GM19193 (cell line): ENCODE data around the gene LIN28A.

Experiments used
- POLR2A ChIP-seq: IDR thresholded peaks from 4 replicates; pipeline ENCODE4 v1.6.1; 2011; ENCODE audit not compliant: insufficient read depth, insufficient read length; ENCODE audit errors: extremely low read depth

Gene LIN28A

DNA sequence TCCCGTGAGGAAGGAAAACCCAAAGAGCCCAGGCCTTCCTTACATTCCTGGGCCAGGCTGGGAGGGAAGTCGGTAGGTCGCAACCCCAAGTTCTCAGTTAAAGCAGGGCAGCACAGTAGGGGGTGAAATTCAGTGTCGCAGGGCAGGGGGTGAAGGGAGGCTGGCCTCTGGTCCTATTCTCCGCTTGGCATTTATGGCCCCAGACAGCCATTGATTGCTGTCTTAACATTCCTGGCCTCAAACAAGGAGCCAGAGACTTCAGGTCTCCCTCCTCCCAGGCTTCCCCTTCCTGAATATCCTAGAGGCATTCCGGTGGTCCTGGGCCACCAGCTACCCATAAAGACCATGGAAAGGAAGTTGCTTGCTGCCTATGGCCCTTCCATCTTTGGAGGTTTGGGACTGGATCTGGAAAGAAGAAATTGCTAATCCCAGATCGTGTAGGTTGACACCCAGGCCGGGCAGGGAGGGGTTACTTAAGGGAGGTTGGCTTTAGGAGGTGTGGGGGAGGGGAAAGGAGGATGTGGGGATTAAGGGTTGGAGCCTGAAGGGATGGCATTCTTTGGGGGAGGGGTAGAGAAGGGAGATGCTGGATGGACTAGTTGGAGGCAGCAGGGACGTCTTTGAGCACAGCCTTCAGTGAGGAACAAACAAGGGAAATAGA lies 1.7 kb downstream of the LIN28A start:
- TF ChIP-seq POLR2A = no peak

- no peak for TF ChIP-seq POLR2A
Measured at GRCh38 chr1:26413031-26413430, 2.4 kb downstream of the LIN28A start.

GRCh38 chr1:26417111-26417759 lies 6.6 kb downstream of the LIN28A start:
- no peak for TF ChIP-seq POLR2A

GRCh38 chr1:26418865-26419349 lies 8.3 kb downstream of the LIN28A start:
- TF ChIP-seq POLR2A = no peak

DNA sequence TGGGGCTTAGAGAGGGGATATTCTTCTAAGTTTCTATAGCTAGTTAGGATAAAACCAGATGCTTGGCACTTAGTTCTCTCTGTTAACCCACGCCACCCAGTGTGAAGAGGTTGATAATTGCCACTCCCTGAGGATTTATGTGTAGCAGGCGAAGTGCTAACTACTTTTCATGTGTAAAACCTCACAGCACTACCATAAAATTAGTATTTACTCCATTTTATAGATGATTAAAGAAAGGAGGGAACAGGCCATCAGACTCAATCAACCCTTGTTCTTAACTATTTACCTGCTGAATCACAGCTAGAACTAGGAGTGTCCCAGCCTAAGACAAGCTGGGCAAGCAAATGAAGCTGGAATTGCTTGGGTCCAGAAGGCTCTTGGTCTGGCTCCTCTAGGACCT lies 8.9 kb downstream of the LIN28A start:
- TF ChIP-seq POLR2A = no peak

- no peak for TF ChIP-seq POLR2A
Measured at GRCh38 chr1:26429721-26430120, 19.1 kb downstream of the LIN28A start.

GRCh38 chr1:26431979-26432695 lies 21.5 kb downstream of the LIN28A start, which contains the start of gene DHDDS:
Gene DHDDS, plus strand, starts transcription at chr1:26432321. Its CDS starts 625 bp downstream, at chr1:26432946.
- TF ChIP-seq POLR2A = peak; percentile 92

DNA sequence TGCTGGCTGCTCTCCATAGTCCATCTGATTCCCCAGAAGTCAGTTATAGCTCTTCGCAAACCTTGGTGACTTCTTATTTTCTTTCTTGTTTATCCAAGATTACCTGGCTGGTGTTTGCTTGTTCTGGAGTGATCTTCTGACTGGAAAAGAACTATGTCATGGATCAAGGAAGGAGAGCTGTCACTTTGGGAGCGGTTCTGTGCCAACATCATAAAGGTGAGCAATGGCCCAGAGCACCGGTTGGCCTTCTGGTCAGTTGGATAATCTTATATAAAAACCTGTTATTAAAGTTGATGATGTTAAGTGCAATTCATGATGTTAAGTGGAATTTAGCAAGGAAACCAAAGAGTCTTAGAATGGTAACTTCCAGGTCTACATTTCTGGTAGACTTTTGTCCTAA lies 22.2 kb downstream of the LIN28A start:
- TF ChIP-seq POLR2A = no peak

DNA sequence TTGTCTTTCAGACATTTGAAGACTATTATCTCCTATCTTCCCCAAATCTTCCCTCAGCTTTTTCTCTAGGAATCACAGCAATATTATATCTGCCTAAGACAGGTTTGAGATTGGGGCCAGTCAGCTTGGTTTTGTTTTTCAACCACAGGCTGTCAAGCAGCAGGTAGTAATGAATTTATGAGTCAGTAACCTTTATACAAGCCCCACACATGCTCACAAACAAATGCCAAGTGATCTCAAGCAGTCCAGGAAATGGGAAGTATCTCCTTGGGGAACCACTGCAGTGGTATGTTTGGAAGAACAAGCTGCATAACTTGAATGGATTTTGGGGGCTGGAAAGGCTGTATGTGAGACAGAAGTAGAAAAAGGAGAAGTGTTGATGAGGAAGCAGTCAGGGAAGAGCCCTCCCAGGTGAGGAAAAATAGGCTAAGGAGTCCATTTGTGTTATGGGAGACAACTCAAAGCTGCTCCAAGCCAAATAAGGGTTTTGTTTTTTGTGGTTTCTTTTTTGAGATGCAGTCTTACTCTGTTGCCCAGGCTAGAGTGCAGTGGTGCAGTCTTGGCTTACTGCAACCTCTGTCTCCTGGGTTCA lies 23.6 kb downstream of the LIN28A start:
- no peak for TF ChIP-seq POLR2A

DNA sequence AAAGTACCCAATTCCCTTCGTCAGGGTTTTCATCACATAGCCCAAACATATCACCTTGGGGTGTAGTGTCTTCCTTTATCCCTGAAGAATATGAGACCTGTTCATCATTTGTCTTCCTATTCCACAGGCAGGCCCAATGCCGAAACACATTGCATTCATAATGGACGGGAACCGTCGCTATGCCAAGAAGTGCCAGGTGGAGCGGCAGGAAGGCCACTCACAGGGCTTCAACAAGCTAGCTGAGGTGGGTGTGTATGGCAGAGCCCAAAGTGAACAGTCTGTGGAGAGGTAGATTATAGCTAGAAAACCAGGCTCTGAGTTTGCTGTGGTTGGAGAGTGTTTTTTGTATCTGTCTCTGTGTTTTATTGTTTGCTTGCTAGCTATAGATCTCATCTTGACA lies 27.4 kb downstream of the LIN28A start:
- TF ChIP-seq POLR2A = no peak

- no peak for TF ChIP-seq POLR2A
Measured at GRCh38 chr1:26440259-26440658, 29.6 kb downstream of the LIN28A start.

DNA sequence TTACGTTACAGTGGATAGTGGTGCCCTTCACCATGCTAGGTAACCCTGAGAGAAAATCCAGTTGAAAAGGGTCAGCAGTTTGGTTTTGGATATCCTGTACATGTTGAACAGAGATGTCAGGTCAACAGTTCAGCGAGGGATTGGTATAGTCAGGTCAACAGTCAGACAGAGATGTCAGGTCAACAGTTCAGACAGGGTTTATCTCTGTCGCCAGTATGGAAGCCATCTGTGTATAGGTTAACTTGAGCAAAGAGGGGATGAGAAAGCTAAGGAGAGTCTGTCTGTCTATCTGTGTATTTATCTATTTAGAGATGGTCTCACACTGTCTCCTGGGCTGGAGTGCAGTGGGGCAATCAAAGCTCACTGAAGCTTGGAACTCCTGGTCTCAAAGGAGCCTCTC lies 39.3 kb downstream of the LIN28A start:
- TF ChIP-seq POLR2A = no peak

- TF ChIP-seq POLR2A = no peak
Measured at GRCh38 chr1:26450908-26451307, 40.3 kb downstream of the LIN28A start.

- no peak for TF ChIP-seq POLR2A
Measured at GRCh38 chr1:26452459-26453183, 42.0 kb downstream of the LIN28A start.

DNA sequence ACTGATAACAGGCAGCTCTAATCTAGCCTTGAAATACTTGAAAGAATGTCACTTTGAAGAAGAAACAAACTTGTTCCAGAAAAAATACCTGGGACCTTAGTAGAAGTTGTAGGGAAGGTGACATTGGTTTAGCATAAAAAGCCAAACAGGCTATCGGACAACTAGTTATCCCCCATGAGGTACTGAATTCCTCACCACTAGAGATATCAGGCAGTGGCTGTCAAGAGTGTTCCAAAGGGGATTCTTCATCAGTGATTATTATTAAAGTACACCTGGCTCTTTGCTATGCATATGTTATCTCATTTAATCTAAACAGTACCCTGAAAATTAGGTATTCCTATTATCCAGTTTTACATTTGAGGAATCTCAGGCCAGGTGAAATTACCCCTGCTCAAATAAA lies 48.5 kb downstream of the LIN28A start:
- TF ChIP-seq POLR2A = no peak

DNA sequence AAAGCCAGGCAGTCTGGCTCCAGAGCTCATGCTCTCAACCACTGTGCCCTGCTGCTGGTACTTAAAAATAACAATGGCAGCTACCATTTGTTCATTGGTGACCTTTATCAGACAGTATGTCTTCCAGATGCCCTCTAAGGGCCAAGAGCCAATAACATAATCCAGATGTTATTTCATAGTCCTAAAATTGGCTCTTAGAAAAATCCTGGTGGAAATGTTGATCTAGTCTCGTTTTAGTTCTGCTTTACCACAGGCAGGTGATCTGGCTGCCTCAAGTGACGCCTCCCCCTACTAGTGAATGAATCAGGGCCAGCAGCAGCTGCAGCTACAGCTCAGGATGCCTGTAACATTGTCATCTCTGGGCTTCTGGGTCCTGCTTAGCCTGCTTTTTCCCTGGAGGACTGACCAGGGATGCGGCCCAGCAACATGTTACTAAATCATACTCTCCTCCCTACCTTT lies 49.0 kb downstream of the LIN28A start:
- TF ChIP-seq POLR2A = no peak

GRCh38 chr1:26468911-26469310 lies 58.3 kb downstream of the LIN28A start:
- TF ChIP-seq POLR2A = peak; percentile 29
